GM12801 (cell line): Measurements from ENCODE around the gene TMEM198.

Experiments
- CTCF ChIP-seq: IDR thresholded peaks from one replicate; pipeline ENCODE4 v1.5.1; 2011; ENCODE audit warnings: control low read depth; ENCODE audit not compliant: insufficient read length; ENCODE audit errors: extremely low read depth

TMEM198 gene

DNA sequence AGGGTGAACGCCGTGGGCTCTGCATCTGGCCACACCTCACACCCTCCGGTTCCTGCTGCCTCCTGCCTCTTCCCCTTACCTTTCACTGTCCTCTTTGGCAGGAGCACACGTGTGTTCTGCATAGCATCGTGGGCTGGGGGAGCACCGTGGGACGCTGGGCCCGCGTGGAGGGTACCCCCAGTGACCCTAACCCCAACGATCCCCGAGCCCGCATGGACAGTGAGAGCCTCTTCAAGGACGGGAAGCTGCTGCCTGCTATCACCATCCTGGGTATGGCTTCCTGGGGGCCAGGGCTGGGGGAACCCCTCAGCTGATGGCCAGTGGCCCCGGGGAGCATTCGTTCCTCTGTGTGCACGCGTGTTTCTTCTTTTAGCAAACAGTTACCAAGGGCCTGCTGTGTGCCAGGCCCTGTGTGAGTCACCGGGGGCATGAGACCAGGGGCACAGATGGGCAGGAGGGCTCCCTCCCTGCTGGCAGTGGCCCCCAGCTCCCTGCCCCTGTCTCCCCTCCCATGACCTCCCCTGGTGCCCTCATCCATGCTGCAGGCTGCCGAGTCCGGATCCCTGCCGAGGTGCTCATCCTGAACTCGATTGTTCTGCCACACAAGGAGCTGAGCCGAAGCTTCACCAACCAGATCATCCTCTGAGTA lies 37.6 kb upstream of the TMEM198 start:
- no peak for TF ChIP-seq CTCF

GRCh38 chr2:219506802-219507526 lies 36.9 kb upstream of the TMEM198 start:
- TF ChIP-seq CTCF = no peak

GRCh38 chr2:219507581-219508443 lies 36.0 kb upstream of the TMEM198 start:
- TF ChIP-seq CTCF = no peak

DNA sequence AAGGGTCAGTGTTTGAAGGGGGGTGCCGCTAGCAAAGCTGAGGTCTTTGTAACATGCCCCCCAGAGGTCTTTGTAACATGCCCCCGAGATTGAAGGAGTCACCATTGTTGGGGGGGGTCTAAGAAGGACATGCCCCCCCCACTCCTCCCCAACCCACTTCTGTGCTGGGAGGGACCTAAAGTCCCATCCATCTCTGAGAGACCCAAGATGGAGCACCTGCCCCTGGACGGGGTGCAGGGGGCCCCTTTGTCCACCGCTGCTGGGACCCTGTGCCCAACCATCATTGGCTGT lies 35.4 kb upstream of the TMEM198 start:
- no peak for TF ChIP-seq CTCF

DNA sequence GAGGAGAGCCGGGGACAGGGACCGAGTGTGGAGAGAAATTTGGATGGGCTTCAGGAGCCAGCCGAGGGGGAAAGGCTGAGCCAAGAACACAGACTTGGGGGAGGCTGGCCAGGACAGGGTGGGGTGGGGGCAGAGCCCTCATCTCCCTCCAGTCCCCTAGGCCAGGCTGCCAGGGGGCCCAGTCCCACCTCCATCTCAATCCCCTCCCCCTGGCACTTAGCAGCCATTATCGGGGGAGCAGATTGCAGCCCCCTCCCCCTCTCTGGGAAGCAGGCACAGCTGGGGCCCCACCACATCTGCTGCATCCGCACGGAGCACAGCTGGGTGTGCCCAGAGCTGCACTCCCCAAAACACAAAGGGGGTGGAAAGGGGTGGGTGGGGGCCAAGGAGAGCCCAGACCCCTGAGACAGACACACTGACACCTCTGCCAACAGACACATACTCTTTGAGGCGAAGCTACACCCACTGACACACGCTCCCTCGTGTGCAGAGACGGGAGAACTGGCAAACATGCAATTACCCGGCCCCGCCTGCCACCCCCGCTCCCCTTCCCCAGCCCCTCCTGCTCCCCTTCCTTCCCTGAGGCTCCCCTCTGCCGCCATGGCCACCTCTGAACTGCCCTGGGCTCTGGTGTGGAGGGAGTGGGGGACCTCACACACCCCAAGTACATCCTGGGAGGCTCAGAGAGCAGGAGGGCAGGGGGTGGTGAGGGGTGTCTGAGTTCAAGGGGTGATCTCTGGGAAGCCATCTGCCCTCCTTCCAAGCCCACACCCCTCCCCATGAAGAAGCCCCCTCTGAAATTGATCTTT lies 34.7 kb upstream of the TMEM198 start:
- no peak for TF ChIP-seq CTCF

- no peak for TF ChIP-seq CTCF
These were observed 33.9 kb upstream of the TMEM198 start for GRCh38 chr2:219509780-219510511.
